ENCODE measurements around the gene NUTM2B.
A peak's percentile ranks its signal among the peaks of the same experiment; 100 is the strongest.
"Not testable (repeated sequence)": the region's sequence is repeated elsewhere in the genome, so short reads cannot be mapped to it uniquely, and the experiment has no call there.

NUTM2B gene, protein sequence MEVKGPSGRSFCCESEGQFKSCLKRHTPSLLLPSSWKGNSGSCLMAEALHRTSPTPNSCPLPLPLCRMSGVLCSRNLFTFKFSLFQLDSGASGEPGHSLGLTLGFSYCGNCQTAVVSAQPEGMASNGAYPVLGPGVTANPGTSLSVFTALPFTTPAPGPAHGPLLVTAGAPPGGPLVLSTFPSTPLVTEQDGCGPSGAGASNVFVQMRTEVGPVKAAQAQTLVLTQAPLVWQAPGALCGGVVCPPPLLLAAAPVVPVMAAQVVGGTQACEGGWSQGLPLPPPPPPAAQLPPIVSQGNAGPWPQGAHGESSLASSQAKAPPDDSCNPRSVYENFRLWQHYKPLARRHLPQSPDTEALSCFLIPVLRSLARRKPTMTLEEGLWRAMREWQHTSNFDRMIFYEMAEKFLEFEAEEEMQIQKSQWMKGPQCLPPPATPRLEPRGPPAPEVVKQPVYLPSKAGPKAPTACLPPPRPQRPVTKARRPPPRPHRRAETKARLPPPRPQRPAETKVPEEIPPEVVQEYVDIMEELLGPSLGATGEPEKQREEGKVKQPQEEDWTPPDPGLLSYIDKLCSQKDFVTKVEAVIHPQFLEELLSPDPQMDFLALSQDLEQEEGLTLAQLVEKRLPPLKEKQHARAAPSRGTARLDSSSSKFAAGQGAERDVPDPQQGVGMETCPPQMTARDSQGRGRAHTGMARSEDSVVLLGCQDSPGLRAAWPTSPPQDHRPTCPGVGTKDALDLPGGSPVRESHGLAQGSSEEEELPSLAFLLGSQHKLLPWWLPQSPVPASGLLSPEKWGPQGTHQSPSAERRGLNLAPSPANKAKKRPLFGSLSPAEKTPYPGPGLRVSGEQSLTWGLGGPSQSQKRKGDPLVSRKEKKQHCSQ

GRCh38 chr10:79702927-79703326 is at the start of gene NUTM2B:
NUTM2B (plus strand) TSS chr10:79703227; CDS start chr10:79703610, 383 bp downstream.
- not testable (repeated sequence) for ATAC-seq, H3K4me3 Mint-ChIP-seq, H3K36me3 Mint-ChIP-seq, H3K9me3 Mint-ChIP-seq, H3K27me3 Mint-ChIP-seq, H3K4me1 Mint-ChIP-seq, H3K27ac Mint-ChIP-seq

DNA sequence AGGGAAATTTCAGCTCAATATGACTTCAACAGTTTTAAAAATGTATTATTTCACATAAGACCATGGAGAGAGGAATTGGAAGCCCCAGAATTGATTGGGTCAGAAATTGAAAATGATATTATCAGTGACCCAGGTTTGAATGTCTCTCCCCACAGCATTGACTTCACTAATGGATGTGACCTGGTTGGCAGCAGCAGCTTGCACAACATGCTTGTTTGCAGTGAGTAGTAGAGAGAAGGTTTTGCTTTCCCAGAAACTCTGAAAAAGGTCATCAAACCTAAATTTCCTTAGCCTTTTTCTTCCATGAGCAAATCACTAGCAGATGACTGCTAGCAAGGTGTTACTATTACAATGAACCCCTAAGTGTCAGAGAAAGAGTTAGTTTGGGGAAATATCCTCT is 39.7 kb upstream of the NUTM2B start:
- not testable (repeated sequence) for H3K4me3 Mint-ChIP-seq, H3K4me1 Mint-ChIP-seq, H3K27me3 Mint-ChIP-seq, ATAC-seq, H3K36me3 Mint-ChIP-seq, H3K9me3 Mint-ChIP-seq, H3K27ac Mint-ChIP-seq

DNA sequence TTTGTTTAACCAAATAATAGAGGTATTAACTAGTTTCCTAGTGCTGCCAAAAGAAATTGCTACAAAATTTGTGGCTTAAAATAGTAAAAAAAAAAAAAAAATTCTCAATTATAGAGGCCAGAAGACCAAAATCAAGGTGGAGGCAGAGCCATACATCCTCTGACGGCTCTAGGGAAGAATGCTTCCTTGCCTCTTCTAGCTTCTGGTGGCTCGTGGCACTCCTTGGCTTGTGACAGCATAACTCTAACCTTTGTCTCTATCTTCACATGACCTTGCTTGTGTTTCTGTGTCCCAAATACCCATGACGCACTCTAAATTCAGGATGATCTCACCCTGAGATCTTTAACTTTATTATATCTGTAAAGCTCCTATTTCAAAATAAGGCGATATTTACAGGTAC is 38.3 kb upstream of the NUTM2B start:
- H3K4me1 Mint-ChIP-seq, H3K27ac Mint-ChIP-seq, ATAC-seq, H3K4me3 Mint-ChIP-seq, H3K27me3 Mint-ChIP-seq, H3K9me3 Mint-ChIP-seq, H3K36me3 Mint-ChIP-seq: not testable (repeated sequence)

DNA sequence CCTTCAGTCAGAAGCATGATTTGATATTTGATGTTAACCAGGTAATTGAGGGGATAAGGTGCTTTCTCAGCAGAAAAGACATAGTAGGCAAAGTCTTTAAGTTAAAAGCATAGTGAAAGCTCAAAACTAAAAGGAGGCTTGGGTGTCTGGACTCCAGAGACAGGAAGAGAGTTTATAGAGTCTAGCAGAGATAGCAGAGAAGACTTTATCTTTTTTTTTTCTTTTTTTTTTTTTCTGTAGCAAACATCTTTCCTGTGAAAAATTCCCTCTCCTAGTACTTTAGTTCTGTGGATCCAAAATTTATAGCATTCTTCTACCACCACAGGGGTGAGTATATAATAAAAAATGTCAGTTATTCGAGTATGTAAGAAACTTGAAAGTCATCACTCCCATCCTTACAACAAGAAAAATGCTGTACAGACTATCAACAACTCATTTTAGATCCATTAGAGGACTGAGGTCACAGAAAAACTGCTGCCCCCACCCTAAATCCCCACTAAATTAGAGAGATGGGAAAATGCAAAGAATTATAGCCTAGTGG is 33.7 kb upstream of the NUTM2B start:
- not testable (repeated sequence) for H3K36me3 Mint-ChIP-seq, H3K27ac Mint-ChIP-seq, H3K4me1 Mint-ChIP-seq, H3K9me3 Mint-ChIP-seq, H3K4me3 Mint-ChIP-seq, ATAC-seq, H3K27me3 Mint-ChIP-seq

GRCh38 chr10:79674878-79675277 is 28.1 kb upstream of the NUTM2B start:
- H3K27me3 Mint-ChIP-seq, H3K4me3 Mint-ChIP-seq, ATAC-seq, H3K36me3 Mint-ChIP-seq, H3K27ac Mint-ChIP-seq, H3K4me1 Mint-ChIP-seq, H3K9me3 Mint-ChIP-seq: not testable (repeated sequence)

- H3K27me3 Mint-ChIP-seq, H3K4me3 Mint-ChIP-seq, H3K4me1 Mint-ChIP-seq, H3K9me3 Mint-ChIP-seq, H3K27ac Mint-ChIP-seq: not testable (repeated sequence)
- peaks cover 25% of the 10 kb centered on the region for H3K36me3 Mint-ChIP-seq
- peak; percentile 8 for ATAC-seq
Measured at GRCh38 chr10:79683026-79683883, 19.8 kb upstream of the NUTM2B start.

DNA sequence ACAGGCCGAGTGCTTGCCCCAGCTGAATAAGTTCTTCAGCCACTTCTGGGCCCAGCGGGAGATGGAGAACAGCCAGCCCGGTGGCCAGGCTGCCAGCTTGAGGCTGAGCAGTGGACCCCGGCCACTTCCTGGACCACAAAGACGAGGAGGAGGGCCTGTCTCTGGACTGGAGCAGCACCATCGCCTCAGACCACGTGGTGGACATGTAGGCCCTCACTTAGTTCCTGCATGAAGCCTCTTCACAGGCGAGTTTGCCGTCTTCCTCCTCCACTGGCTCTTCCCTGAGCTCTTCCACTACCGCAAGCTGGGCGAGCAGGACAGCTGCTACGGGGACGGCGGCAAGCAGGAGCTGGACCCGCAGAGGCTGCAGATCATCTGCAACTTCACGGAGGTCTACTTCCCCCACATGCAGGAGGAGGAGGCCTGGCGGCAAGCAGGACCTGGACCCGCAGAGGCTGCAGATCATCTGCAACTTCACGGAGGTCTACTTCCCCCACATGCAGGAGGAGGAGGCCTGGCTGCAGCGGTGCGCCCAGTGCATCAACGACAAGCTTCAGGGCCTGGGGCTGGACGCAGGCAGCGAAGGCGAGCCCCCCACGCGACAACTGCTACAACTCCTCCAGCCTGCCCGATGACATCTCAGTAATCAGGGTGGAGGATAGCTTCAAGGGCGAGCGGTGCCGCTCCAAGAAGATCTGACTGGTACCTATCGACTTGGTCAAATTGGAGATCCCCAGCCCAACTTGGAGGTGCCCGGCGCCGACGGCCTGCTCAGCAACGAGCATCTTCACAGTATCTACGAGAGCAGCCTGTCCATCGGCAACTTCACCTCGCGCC is 18.9 kb upstream of the NUTM2B start:
- not testable (repeated sequence) for H3K4me3 Mint-ChIP-seq, H3K4me1 Mint-ChIP-seq, ATAC-seq, H3K9me3 Mint-ChIP-seq, H3K27me3 Mint-ChIP-seq, H3K27ac Mint-ChIP-seq
- peaks cover 25% of the 10 kb centered on the region for H3K36me3 Mint-ChIP-seq

- not testable (repeated sequence) for H3K4me3 Mint-ChIP-seq, H3K27me3 Mint-ChIP-seq, H3K9me3 Mint-ChIP-seq, H3K27ac Mint-ChIP-seq, H3K4me1 Mint-ChIP-seq
- H3K36me3 Mint-ChIP-seq = peaks cover 25% of the 10 kb centered on the region
- ATAC-seq = peak; percentile 62
Measured at GRCh38 chr10:79685044-79685685, 17.9 kb upstream of the NUTM2B start.

GRCh38 chr10:79686595-79686994 is 16.4 kb upstream of the NUTM2B start:
- not testable (repeated sequence) for H3K27ac Mint-ChIP-seq, H3K27me3 Mint-ChIP-seq, H3K9me3 Mint-ChIP-seq, ATAC-seq, H3K4me3 Mint-ChIP-seq, H3K4me1 Mint-ChIP-seq
- peaks cover 25% of the 10 kb centered on the region for H3K36me3 Mint-ChIP-seq

DNA sequence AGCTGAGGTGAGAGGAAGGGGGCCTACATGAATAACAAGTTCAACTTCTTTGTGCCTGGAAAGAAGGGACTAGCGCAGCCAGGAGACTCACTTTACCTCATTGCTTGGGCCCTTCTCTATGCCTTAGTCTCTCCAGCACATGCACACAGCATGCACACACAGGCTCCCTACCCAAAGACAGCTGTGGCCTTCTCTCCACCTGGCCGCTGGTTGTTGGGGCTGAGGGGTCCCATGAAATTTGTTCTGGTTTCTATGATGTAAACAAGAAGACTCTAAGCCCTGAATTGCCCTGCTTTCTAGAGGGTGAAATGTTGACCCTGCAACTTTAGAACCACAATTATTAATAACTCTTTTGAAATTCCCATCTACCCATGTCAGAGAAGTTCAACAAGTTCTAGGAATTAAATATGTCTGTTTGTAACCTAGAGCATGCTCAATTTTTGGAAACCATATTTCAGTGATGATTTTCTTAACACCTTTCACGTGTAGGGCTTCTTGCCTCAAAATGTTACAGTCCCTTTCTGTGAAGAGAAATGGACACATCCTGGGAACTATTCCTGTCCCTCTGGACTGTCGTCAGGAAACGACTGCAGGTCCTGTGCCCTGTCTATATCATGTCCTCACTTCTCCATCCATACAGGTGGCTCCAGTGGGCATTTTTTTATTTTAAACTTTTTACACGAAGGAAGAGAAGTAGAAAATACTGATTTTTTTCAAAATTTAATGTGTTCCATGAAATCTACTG is 15.4 kb upstream of the NUTM2B start:
- not testable (repeated sequence) for H3K4me3 Mint-ChIP-seq, ATAC-seq, H3K27ac Mint-ChIP-seq, H3K4me1 Mint-ChIP-seq, H3K27me3 Mint-ChIP-seq, H3K9me3 Mint-ChIP-seq
- H3K36me3 Mint-ChIP-seq = peaks cover 25% of the 10 kb centered on the region

GRCh38 chr10:79688798-79689197 is 14.2 kb upstream of the NUTM2B start:
- H3K36me3 Mint-ChIP-seq = peaks cover 17% of the 10 kb centered on the region
- not testable (repeated sequence) for H3K4me3 Mint-ChIP-seq, ATAC-seq, H3K27ac Mint-ChIP-seq, H3K9me3 Mint-ChIP-seq, H3K27me3 Mint-ChIP-seq, H3K4me1 Mint-ChIP-seq

DNA sequence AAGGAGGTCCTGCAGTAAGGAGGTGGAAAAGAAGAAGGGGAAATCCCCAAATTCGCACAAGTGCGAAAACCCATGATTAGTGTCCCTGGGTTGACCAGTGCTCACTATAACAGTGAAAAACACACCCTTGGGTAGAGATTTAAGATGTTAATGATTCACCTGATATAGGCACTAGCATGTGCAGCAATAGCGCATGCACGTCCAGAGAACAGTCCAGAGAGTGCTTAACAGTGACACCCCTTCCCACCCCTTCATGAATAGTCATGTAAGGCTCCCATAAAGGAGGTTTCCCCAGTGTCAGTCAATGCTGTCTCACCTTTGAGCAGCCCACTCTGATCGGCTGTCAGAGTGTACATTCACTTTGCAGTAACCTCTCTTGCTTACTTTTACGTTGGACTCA is 6.4 kb upstream of the NUTM2B start:
- H3K9me3 Mint-ChIP-seq, ATAC-seq: not testable (repeated sequence)

GRCh38 chr10:79697141-79697540 is 5.9 kb upstream of the NUTM2B start:
- not testable (repeated sequence) for H3K4me1 Mint-ChIP-seq, H3K4me3 Mint-ChIP-seq, H3K27me3 Mint-ChIP-seq, H3K9me3 Mint-ChIP-seq, H3K27ac Mint-ChIP-seq, ATAC-seq, H3K36me3 Mint-ChIP-seq

More for the DNA sequence above, 6.4 kb upstream of the NUTM2B start:
- H3K4me3 Mint-ChIP-seq, H3K36me3 Mint-ChIP-seq, H3K27ac Mint-ChIP-seq, H3K27me3 Mint-ChIP-seq, H3K4me1 Mint-ChIP-seq: not testable (repeated sequence)

Data from stimulated activated memory B cell treated with anti-CD40 and anti-IgM and Interleukin-4, amounts not matched to agents 10 μg/mL and 1 μg/mL and 100 μg/mL, for 72 hours (primary cell).